Muscle layer of colon (tissue), 2 donors: ENCODE measurements around the gene AVL9.

ENCODE experiments used
- H3K27ac ChIP-seq: one replicate; pipeline ENCODE4 v1.7.0; 2013; ENCODE audit warnings: low read depth, mild to moderate bottlenecking, low read length, moderate library complexity
- H3K27me3 ChIP-seq, 2 donors: one replicate each; pipeline ENCODE4 v1.7.0; 2013; ENCODE audit warnings: low read length in 2 of 2, mild to moderate bottlenecking in 2 of 2; ENCODE audit not compliant: insufficient read depth in 2 of 2, control insufficient read depth in 1 of 2
- H3K36me3 ChIP-seq: one replicate; pipeline ENCODE4 v1.7.0; 2013; ENCODE audit warnings: mild to moderate bottlenecking, low read length; ENCODE audit not compliant: insufficient read depth
- H3K4me1 ChIP-seq: one replicate; pipeline ENCODE4 v1.7.0; 2013; ENCODE audit warnings: mild to moderate bottlenecking, low read length; ENCODE audit not compliant: insufficient read depth
- H3K4me3 ChIP-seq, 2 donors: one replicate each; pipeline ENCODE4 v1.7.0; 2013; ENCODE audit warnings: low read length in 2 of 2, low read depth in 1 of 2, mild to moderate bottlenecking in 1 of 2, moderate library complexity in 1 of 2
- H3K9ac ChIP-seq: one replicate; pipeline ENCODE4 v1.7.0; 2013; ENCODE audit warnings: low read length
- H3K9me3 ChIP-seq: one replicate; pipeline ENCODE4 v1.7.0; 2013; ENCODE audit warnings: mild to moderate bottlenecking, low read length
- donor health status: abdominal sarcoma.
- donor health status: Adenocarcinoma of cecum.

The AVL9 gene

DNA sequence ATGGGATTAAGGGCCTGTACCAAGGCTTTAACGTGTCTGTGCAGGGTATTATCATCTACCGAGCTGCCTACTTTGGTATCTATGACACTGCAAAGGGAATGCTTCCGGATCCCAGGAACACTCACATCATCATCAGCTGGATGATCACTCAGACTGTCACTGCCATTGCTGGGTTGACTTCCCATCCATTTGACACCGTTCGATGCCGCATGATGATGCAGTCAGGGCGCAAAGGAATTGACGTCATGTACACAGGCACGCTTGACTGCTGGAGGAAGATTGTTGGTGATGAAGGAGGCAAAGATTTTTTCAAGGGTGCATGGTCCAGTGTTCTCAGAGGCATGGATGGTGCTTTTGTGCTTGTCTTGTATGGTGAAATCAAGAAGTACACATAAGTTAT, 23.3 kb upstream of the AVL9 start:
- H3K9me3 ChIP-seq = no peaks in the 10 kb centered on the region
- no peak overlapping the region for H3K4me3 ChIP-seq
- no peak overlapping the region for H3K9ac ChIP-seq
- H3K27ac ChIP-seq = no peak overlapping the region
- no peaks in the 10 kb centered on the region for H3K4me1 ChIP-seq
- H3K27me3 ChIP-seq = no peaks in the 10 kb centered on the region
- H3K36me3 ChIP-seq = no peaks in the 10 kb centered on the region

DNA sequence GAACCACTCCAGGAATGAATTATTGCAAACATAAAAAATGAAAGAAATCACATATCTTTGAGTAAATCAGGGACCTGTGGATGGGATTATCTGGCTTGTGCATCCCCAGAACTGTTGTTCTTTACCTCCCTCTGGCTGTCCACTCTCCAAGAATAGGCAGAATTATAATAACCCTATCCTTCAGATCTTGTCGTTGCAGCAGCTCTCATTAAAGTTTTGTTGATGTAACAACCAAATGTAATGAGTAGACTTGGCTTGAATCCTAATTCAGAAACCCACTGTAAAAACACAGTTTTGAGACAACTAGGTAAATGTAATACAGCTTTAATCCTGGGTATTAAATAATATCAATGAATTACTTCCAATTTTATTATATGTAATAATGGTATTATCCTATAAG, 21.3 kb upstream of the AVL9 start:
- Histone ChIP-seq H3K36me3 (no peaks in the 10 kb centered on the region), H3K27me3 (no peaks in the 10 kb centered on the region), H3K9ac (no peak overlapping the region)

DNA sequence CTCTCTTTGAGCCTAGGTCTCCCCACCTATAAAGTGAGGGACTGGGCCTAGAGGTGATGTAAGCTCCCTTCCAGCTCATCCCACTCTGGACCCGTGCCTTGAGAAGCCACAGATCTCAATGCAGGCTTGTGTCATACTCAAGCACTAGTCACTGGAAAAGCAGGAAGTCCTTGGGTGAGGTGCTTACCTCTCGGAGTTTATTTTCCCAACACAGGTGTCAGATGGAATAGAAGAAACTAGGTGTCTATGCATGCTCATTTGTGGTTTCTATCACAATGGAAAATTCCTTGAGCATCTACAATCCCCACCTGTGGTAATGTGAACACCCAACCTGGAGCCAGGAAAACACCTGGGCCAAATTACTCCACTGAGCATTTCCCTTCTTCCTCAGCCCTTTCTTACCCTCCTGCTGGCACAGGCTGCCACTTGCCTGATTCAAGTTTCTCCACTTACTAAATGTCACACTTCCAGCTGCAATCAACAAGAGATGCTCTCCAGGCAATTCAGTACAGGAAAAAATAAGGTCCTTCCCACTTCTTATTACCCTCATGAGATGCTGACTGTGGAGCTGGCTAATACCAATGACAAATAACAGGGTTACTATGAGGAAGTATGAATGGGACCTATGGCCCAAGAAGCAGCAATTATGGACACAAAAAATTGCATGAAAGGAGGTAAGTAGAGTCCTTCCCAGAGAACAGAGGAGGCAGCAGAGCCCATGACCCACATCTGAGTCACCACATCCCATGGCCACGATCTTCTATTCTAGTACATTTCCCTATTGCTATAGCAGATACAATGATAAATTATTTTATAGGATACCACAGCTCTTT, 18.3 kb upstream of the AVL9 start:
- H3K27ac ChIP-seq = no peak overlapping the region
- H3K4me3 ChIP-seq = no peak overlapping the region
- no peaks in the 10 kb centered on the region for H3K4me1 ChIP-seq
- H3K27me3 ChIP-seq = no peaks in the 10 kb centered on the region
- H3K9ac ChIP-seq = no peak overlapping the region
- no peaks in the 10 kb centered on the region for H3K9me3 ChIP-seq
- no peaks in the 10 kb centered on the region for H3K36me3 ChIP-seq

More for the DNA sequence above, 21.3 kb upstream of the AVL9 start:
- no peaks in the 10 kb centered on the region for H3K9me3 ChIP-seq
- H3K27ac ChIP-seq = no peak overlapping the region
- no peak overlapping the region for H3K4me3 ChIP-seq
- H3K4me1 ChIP-seq = no peaks in the 10 kb centered on the region

DNA sequence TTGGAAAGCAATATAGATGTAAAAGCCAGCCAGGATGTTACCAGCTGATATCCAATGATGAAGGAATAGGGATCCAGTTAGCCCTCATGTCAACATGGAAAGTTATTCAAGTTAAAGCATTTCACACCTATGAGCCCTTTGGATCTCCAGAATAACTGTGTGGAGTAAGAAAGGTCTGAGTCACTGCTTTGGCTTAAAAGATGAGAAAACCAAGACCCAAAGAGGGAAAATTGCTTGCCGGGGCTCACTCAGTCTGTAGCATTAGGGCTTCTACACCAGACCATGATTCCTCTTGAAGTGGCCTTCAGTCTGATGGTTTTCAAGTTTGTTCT, 17.7 kb upstream of the AVL9 start:
- H3K36me3 ChIP-seq = no peaks in the 10 kb centered on the region
- H3K9ac ChIP-seq = no peak overlapping the region
- no peak overlapping the region for H3K4me3 ChIP-seq
- no peaks in the 10 kb centered on the region for H3K4me1 ChIP-seq
- H3K27ac ChIP-seq = no peak overlapping the region
- H3K27me3 ChIP-seq = no peaks in the 10 kb centered on the region
- H3K9me3 ChIP-seq = no peaks in the 10 kb centered on the region

DNA sequence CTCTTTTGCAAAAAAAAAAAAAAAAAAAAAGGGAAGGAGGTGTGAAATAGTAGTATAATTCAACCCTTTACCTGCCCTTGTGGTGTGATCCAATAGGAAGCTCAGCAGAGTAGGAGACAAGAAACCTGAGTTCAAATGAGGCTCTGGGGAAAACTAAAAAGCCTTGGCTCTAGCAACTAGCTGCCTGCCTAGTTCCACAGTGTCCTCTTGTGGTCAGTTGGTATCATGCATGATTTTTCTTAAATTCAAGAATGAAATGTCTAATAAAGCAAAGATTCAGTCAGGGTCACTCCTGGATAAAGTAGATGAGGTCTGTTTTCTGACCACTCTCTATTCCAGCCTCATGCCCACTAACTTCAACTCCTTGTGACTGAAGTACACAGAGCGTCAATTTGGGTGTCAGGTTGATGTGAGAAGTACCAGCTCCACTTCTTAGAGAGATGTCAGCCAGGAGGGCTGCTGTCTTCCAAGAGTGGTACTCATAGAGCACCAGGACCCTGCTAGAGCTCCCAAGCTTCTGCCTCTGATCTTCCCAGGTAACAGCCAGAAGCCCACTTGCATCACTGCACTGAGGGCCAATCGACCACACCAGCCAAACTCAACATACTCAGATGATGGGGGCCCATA, 15.6 kb upstream of the AVL9 start:
- no peaks in the 10 kb centered on the region for H3K9me3 ChIP-seq
- no peaks in the 10 kb centered on the region for H3K4me1 ChIP-seq
- H3K27ac ChIP-seq = no peak overlapping the region
- H3K36me3 ChIP-seq = no peaks in the 10 kb centered on the region
- H3K4me3 ChIP-seq = no peak overlapping the region
- no peak overlapping the region for H3K9ac ChIP-seq
- no peaks in the 10 kb centered on the region for H3K27me3 ChIP-seq

DNA sequence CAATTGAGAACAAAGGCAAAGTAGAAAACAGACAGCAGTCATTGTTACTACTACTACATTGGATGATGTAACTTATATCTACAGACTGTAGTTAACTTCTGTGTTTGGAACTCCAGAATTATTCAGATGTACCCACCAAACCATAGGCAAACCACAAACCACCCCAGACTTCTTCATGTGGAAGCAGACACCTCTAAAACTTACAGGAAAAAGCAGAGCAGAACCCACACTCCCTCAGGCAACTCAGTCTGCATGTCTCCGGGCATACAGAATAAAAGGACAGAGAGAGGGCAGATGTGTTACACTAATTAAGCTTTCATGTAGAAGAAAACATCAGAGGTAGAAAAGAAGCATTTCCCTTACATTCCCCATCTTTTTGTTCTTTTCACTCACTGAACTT, 14.1 kb upstream of the AVL9 start:
- no peak overlapping the region for H3K9ac ChIP-seq
- H3K9me3 ChIP-seq = no peaks in the 10 kb centered on the region
- no peak overlapping the region for H3K4me3 ChIP-seq
- no peak overlapping the region for H3K27ac ChIP-seq
- H3K27me3 ChIP-seq = no peaks in the 10 kb centered on the region
- no peaks in the 10 kb centered on the region for H3K4me1 ChIP-seq
- peaks cover under 1% of the 10 kb centered on the region for H3K36me3 ChIP-seq

DNA sequence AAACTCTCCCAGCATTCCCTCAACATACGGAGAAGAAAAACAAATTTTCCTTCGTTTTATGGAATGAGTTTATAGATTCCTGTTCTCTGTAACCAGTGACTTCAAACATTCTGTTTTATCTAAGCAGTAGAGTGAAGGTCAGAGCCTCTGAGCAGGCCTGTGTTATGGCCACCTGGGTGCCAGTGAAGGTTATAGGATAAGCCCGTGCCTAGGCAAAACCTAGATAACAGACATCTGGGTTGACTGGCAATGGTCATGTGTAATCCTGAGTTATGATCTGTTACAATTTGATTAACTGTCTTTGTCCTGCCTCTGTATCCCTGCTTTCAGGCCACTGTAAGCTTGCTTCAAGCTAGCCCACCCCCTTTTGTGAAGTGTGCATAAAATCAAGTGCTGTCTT, 13.4 kb upstream of the AVL9 start:
- Histone ChIP-seq H3K4me3 (no peak overlapping the region), H3K9ac (no peak overlapping the region), H3K4me1 (no peaks in the 10 kb centered on the region), H3K9me3 (no peaks in the 10 kb centered on the region), H3K36me3 (peaks cover 8% of the 10 kb centered on the region), H3K27ac (no peak overlapping the region), H3K27me3 (no peaks in the 10 kb centered on the region)

DNA sequence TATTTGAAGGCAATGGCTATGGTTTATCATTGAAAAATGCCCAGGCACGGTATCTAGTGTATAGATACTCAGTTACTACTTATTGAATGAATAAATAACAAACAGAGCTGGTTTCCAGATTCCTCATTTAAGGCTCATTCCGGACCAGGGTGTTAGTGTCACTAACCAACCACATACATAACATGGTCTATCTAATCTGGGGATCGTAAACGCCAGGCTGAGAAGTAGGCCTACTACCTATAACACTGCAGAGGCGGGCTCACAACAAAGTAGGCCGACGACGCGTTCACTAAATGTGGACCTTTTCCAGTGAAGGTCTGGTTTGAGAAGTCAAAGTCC, 5.5 kb upstream of the AVL9 start:
- Histone ChIP-seq H3K4me1 (peaks cover 14% of the 10 kb centered on the region), H3K36me3 (peaks cover 16% of the 10 kb centered on the region), H3K4me3 (peak overlapping the region; percentile 54 to 66), H3K27me3 (no peaks in the 10 kb centered on the region), H3K9me3 (no peaks in the 10 kb centered on the region), H3K27ac (peak overlapping the region; percentile 92), H3K9ac (peak overlapping the region; percentile 31)

DNA sequence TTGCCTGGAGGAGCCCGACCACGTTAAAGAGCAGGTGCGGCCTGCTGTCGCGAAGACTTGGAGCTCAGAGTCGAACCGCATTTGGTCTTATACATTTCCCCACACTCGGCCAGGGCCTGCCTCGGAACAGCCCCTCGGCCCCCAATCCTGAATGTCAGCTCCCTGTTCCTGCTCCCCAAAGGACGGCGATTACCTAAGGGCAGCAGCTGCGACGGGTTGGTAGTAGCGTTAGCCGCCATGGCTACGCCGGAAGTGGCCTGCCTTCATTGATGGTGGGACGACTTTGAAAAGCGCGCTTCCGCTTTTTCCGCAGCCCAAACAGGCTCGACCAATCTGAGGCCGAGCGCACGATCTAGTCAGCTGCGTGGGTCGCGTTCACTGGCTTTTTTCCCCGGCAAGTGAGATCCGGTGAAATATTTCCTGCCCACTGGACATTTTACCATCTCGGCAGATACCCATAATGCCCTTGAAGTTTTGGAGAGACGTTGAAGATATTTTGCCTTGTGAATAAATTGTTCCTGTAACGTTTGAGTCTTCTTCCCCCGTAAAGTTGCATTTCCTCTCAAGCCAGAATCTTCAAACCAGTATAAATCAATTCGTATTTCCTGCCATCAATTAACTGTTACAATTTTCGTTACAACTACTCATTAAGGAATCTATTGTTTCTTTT, 5.0 kb upstream of the AVL9 start, which contains the start of gene LSM5:
TSS of gene LSM5 (minus strand) at position 254 of the 670 bp plus-strand sequence. CDS start at position 239, 15 bp downstream.
- Histone ChIP-seq H3K9ac (peak within 1 kb of the TSS; percentile 31), H3K36me3 (peaks cover 16% of the 10 kb centered on the region), H3K4me1 (peaks cover 14% of the 10 kb centered on the region), H3K27ac (peak within 1 kb of the TSS; percentile 92), H3K9me3 (no peaks in the 10 kb centered on the region), H3K4me3 (peak within 1 kb of the TSS; percentile 54 to 66), H3K27me3 (no peaks in the 10 kb centered on the region)

DNA sequence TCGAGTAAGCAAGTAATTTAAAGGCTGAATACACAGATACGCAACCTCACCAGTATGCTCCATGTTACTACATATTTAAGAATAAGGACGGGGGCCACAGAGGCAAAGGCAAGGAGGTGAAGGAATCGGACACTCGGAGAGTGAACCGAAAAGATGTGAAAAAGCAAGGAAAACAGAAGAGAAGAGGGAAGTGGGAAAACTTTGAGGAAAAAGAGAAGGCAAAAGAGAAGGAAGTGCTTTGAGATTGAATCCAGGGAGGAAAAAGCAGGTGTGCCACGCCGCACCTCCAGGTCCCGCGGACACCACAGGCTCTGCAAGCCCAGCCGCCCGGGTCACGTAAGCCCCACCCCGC, 367 bp upstream of the AVL9 start:
- peak overlapping the region; percentile 83 for H3K27ac ChIP-seq
- H3K9me3 ChIP-seq = no peaks in the 10 kb centered on the region
- no peaks in the 10 kb centered on the region for H3K27me3 ChIP-seq
- H3K36me3 ChIP-seq = no peaks in the 10 kb centered on the region
- peak overlapping the region; percentile 84 for H3K9ac ChIP-seq
- peaks cover 13% of the 10 kb centered on the region for H3K4me1 ChIP-seq
- peak overlapping the region; percentile 77 to 88 for H3K4me3 ChIP-seq

DNA sequence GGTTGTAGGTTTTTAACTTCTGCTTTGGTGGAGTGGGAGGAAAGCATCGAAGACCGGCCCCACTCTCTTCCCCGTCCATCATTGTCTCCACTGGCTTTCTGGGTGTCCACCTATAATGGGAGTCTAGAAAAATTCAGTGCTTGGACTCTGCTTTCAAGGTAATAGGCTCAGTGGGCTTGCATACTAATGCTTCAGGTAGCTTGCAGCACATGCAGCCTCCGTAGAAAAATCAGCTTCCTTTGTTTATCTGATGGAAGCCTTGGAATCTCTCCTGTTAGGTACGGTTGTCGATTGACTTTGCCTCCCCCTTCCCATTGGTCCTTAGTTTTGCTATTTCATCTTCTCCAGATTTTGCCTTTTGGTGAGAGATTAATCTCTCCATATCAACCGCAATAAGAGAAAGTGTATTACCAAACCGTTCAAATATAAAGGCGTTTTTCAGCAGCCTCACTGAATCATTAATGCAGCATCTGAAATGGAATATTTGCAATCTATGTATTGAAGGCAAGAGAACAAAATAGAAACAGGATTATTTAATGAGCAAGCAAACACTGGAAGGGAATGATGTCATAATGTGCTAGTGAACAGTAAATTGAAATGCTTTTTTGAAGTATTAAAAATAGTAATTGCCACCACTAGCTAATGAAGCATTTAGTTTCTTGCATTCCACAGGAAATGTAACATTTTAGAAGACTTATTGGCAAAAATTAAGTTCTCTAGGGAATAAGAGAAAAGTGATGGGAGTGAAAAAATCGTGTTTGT, 944 bp downstream of the AVL9 start:
- Histone ChIP-seq H3K36me3 (no peaks in the 10 kb centered on the region), H3K4me3 (peak overlapping the region; percentile 49 to 72), H3K27ac (peak overlapping the region; percentile 98), H3K9me3 (no peaks in the 10 kb centered on the region), H3K27me3 (no peaks in the 10 kb centered on the region), H3K4me1 (peaks cover 18% of the 10 kb centered on the region), H3K9ac (peak overlapping the region; percentile 2)
